Measurements from ENCODE around the gene KPNB1. TPM values are rescaled to one million over a fixed set of nuclear protein-coding genes. Genes with fewer than 3 reads are reported as not detected.

Gene KPNB1
- total RNA-seq, 2 donors from 2014 or later, result 91.4 to 102 TPM

DNA sequence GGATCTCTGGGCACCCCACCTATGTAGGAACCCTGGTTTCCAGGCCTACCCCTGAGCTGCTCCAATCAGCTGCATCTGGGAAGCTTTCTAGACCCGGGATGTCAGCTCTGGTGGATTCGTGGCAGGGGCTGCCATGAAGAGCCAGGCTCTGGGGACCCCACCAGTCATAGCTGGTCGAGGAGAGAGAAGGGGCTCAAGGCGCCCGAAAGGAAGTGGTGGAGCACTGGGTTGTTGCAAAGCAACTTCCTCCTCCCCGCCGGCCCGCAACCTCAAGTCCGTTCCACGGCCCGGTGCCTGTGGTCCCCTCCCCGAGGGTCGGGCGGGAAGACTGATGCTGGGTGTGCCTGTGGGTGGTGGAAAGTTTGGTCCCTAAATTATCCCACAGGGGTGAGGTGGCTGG, 54.4 kb downstream of the KPNB1 start:
- H3K27me3 ChIP-seq, result no peaks in the 10 kb centered on the region
- DNase-seq (ENCODE audit: low spot score), result no peak
- peaks cover 0 to 34% of the 10 kb centered on the region in 2 donors for H3K4me1 ChIP-seq

DNA sequence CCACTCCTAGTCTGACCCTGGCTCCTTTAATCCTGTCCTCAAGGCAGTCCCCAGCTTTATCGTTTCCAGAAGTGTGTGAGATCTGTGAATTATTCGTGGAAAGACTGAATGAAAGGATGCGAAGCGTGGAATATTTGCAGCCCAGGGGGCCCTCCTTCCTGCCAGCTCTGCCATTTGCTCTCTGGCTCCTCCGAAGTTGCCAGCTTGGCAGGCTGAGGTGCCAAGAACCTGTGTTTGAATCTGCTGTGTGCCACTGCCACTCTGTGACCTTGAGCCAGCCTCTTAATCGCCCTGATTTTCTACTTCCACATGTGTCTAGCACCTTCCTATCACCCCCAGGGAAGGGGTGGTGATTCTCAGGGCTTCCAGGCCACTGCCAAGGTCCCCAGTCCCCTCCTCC, 55.0 kb downstream of the KPNB1 start:
- no peak for DNase-seq (ENCODE audit: low spot score)
- TF ChIP-seq, protein P1, sequence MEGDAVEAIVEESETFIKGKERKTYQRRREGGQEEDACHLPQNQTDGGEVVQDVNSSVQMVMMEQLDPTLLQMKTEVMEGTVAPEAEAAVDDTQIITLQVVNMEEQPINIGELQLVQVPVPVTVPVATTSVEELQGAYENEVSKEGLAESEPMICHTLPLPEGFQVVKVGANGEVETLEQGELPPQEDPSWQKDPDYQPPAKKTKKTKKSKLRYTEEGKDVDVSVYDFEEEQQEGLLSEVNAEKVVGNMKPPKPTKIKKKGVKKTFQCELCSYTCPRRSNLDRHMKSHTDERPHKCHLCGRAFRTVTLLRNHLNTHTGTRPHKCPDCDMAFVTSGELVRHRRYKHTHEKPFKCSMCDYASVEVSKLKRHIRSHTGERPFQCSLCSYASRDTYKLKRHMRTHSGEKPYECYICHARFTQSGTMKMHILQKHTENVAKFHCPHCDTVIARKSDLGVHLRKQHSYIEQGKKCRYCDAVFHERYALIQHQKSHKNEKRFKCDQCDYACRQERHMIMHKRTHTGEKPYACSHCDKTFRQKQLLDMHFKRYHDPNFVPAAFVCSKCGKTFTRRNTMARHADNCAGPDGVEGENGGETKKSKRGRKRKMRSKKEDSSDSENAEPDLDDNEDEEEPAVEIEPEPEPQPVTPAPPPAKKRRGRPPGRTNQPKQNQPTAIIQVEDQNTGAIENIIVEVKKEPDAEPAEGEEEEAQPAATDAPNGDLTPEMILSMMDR (IDR thresholded peaks at IDR 0.05), result no peak
- H3K4me3 ChIP-seq, result no peak overlapping the region
- no peaks in the 10 kb centered on the region for H3K9me3 ChIP-seq
- H3K27me3 ChIP-seq, result no peaks in the 10 kb centered on the region
- no peak overlapping the region for H3K27ac ChIP-seq
- peaks cover 0 to 38% of the 10 kb centered on the region in 2 donors for H3K4me1 ChIP-seq
- H3K36me3 ChIP-seq, result peaks cover 11% of the 10 kb centered on the region

More for the DNA sequence above, 54.4 kb downstream of the KPNB1 start:
- TF ChIP-seq, protein P1 (IDR thresholded peaks at IDR 0.05), result no peak
- peaks cover 17% of the 10 kb centered on the region for H3K36me3 ChIP-seq
- no peaks in the 10 kb centered on the region for H3K9me3 ChIP-seq
- no peak overlapping the region for H3K27ac ChIP-seq
- no peak overlapping the region for H3K4me3 ChIP-seq

DNA sequence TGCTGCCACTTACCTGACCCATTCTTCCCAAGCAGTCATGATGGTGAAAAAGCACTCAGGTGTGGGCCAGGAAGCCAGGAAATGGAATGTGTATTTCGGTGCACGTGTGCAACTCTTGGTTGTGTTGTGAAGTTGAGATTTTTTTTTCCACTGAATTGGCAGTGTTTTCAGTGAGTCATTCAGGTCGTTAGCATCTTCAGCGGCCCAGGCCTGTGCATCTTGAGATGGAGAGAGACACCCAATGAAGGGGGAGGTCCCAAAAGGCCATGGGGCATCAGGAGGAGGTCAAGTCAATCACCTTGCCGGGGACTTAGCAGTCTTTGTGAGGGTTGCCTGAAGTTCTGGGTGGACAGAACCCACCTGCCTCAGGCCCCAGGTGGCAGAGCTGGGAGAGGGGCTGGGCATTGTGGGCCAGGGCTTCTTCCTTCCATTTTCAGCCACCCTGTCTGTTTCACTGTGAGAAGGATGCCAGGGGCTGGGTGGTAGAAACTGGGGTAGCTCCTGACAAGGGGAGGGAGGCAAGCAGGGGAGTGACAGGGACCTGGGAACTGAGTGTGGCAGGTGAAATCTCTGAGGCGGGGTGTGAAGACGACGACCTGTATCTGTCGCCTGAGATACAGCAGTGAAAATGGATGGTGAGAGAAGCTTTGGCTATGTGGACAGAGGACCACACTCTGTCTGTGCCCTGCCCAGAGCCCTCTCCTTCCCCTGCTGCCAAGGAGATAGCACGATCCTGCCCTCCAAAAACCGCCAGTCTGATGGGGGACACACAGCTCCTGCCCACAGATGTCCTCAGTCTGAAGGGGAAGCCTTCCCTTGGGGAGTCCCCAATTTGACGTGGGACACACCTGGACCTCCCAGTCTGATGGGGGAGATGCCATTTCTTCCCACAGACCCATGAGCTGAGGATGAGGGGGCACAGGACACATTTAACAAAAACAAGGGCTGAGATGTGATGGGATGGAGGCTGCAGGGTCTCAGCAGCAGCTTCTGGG, 56.1 kb downstream of the KPNB1 start:
- TF ChIP-seq, protein P1 (IDR thresholded peaks at IDR 0.05), result no peak
- no peaks in the 10 kb centered on the region for H3K9me3 ChIP-seq
- no peaks in the 10 kb centered on the region for H3K27me3 ChIP-seq
- H3K4me3 ChIP-seq, result no peak overlapping the region
- peaks cover 14% of the 10 kb centered on the region for H3K36me3 ChIP-seq
- H3K27ac ChIP-seq, result peak overlapping the region; percentile 36 to 73
- DNase-seq (ENCODE audit: low spot score), result no peak
- peaks cover 0 to 38% of the 10 kb centered on the region in 2 donors for H3K4me1 ChIP-seq

DNA sequence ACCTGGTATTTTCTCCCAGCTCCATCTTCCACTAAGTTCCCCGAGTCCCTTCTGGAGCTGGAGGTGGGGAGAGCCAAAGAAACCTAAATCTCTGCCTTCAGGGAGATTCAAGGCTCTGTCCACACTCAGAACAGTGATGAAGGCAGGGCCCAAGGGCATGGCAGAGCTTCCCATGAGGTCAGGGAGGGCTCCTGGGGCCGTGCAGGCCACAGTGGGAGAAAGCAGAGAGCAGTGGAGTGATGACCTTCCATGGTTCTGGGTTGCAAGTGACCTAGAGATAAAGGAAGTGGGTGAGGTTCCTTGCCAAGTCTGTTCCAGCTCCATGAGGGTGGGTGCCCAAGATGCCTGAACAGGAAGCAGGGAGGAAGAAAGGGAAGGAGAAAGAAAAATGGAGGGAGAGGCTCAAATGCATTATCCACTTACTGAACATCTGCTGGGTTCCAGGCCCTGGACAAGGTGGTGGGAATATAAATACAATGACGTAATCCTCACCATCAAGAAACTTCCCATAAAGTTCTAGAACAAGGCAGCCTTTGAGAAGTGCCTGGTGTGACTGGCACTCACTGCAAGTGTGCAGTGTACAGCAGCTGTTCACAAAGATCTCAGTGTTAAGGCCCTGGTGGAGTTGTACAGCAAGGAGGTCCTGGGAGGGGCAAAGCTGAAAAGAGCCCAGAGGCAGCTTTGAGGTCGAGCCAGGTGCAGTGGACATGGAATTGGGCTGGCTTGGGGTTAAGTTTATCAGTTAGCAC, 57.5 kb downstream of the KPNB1 start:
- TF ChIP-seq, protein P1 (IDR thresholded peaks at IDR 0.05), result no peak
- H3K9me3 ChIP-seq, result no peaks in the 10 kb centered on the region
- H3K27me3 ChIP-seq, result no peaks in the 10 kb centered on the region
- peak overlapping the region; percentile 41 to 73 for H3K27ac ChIP-seq
- H3K4me3 ChIP-seq, result no peak overlapping the region
- peaks cover 16% of the 10 kb centered on the region for H3K36me3 ChIP-seq
- no peak for DNase-seq (ENCODE audit: low spot score)
- peaks cover 0 to 38% of the 10 kb centered on the region in 2 donors for H3K4me1 ChIP-seq

DNA sequence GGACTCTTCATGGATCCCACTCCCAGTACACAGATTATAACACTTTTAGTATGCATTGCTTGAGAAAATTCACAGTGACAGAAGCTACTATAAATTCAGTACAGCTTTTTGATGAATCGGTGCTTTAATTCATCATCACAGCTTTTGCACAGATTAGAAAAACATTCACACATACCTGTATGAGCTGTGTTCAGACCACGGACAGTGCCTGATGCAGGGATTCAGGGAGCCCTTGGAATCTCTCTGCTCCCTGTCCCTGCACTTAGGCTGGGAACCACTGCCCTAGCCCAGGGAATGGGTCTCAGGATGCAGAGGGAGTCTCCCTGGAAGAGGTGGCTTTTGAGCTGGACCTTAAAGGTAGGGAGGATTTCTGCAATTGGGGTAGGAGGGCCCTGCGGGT, 58.2 kb downstream of the KPNB1 start:
- peaks cover 16% of the 10 kb centered on the region for H3K36me3 ChIP-seq
- peaks cover 0 to 38% of the 10 kb centered on the region in 2 donors for H3K4me1 ChIP-seq
- TF ChIP-seq, protein P1 (IDR thresholded peaks at IDR 0.05), result no peak
- H3K27ac ChIP-seq, result peak overlapping the region; percentile 32 to 41
- H3K9me3 ChIP-seq, result no peaks in the 10 kb centered on the region
- H3K27me3 ChIP-seq, result no peaks in the 10 kb centered on the region
- DNase-seq (ENCODE audit: low spot score), result no peak
- peak overlapping the region in 1 of 2 donors; percentile 49 for H3K4me3 ChIP-seq

All from right atrium auricular region (tissue), 2 donors.